Activated T-cell treated with anti-CD3 and anti-CD28 coated beads for 1 hour (primary cell): ENCODE results near the gene FOXP1.

Experiments
- DNase-seq: peaks from one replicate; pipeline ENCODE4 v3.0.0-alpha.2; 2020; ENCODE audit warnings: low read depth

The FOXP1 gene

DNA sequence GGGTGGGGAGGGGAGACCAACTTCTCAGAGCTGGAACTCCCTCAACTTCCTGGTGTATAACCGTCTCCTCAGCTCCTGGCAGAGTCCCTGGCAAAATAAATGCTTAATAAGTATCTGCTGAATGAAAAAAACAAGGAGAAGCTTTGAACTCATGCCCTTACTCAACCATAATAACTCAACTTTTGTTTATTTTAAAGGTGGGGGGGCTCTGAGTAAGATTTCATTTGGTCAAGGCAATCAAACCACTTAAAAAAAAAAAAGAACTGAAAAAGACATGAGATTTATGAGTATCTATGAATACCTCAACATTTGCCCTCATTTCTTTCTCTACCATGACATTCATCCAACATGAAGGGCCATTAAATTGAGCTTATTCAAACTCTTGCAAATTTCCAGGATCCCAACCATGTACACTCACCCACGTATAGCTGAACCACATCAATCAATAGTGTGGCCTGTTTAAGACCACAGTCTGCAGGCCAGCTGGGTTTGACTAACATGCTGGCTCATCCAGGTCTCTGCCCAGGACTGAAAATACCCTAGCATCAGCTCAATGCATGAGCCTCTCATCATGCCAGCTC lies 157.9 kb downstream of the FOXP1 start:
- DNase-seq: no peak

DNA sequence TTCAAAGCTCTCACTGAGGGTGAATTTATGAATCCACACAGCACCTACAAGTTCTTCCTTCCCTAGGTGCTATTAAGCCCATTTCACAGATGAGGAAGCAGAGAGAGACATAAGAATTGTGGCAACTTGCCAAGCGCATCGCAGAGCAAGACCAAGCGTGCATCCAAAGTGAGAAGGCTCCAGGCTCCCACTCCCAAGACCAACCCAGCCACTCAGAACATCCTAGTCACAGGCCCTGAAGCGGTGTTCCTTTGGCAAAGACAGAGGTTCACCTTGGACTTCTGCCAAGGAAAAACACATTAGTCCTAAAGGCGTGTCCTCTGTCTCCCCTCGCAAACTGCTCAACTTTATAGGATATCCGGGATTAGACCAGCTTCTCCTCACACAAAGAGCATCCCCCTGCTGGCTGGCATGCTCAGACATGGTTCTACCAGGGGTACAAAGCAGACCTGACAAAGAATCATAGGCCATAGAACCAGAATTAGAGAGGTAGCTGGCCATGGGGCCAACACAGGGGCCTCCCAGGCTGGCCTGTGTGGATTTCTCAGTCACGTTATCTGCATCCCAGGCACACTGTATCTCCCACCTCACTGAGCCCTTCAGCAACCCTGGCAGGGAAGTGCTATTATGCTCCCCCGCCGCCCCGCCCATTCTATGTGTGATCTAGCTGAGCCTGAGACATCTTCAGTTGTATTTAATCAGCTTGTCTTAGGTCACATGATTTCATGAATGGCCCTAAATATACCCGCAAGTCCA lies 160.2 kb downstream of the FOXP1 start:
- no peak for DNase-seq

DNA sequence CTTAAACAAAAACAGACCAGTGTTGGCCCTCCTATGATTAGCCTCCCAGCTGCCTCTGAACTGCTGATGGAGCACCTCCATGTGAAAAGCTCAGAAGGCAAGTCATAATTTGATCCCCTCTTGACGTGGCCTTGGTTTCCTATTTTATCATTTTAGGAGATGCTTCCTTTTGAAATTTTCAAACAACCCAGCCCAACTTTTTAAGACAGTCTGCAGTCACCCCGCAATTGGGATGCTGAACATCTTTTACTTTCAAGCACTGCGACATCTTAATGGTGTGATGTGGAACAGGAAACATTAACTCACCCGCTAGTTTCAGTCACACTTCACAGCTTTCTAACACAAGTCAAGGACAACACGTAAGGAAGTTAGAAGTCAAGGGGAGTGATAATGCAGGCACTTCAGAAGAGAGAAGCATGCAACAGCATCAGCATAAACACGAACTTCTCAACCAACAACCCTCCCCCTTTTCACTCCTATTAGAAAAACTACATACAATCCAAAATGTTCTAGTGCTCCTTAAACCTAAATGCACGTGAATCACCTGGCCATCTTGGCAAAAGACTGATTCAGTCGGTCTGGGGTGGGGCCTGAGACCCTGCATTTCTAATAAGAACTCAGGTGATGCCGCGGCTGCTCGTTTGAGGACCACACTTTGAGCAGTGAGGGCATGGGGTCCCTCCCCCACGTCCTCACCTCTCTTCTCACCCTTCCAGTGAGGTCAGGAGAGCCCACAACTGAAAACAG lies 161.5 kb downstream of the FOXP1 start:
- DNase-seq: no peak

DNA sequence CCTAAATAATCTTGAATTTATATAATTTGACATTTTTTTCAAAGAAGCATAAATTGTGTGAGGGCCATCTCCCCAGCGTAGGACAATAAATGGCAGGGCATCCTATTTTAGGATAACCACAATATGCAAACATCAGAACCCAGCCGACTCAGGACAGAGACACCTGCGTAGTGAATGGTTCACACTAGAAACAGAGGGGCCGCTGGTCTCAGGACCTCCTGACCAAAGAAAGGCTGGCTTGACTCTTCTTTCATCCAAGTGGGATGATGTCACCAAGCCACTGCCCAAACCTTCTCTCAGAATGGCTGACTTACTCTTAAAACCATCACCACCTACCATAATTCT lies 162.1 kb downstream of the FOXP1 start:
- no peak for DNase-seq

DNA sequence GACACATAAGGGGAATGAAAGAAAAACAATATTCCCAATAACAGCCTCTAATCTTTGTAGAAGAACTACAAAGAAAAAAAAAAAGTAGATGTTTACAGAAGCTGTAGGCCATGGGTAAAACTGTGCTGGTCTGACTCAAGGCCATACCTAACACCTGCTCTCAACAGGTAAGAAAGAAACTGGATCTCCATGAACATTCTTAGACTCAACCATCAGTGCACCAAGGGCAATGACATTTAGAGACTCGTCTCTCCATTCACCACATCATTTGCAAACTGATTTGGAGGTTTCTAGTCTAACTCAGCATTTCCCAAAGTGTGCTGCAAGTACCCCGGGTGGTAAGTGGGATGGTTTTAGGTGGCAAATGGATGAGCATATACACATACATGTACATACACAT lies 164.2 kb downstream of the FOXP1 start:
- DNase-seq: no peak

DNA sequence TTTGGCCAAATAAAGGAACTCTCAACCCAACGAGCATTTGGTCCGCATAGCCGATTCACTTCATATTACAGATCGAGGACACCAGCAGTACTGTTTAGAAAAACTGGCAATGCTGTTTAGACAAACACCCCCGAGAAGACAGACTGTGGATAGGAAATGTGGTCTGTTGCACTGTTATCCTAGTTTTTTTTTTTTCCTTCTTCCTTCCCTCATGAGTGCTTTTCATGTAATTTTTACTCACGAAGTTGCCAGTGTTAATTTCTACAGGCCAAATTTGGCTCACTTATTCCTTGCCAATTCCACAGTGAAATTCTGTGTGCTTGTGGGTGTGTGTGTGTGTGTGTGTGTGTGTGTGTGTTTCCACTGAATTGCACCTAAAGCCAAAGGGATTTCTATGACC lies 165.7 kb downstream of the FOXP1 start:
- no peak for DNase-seq

DNA sequence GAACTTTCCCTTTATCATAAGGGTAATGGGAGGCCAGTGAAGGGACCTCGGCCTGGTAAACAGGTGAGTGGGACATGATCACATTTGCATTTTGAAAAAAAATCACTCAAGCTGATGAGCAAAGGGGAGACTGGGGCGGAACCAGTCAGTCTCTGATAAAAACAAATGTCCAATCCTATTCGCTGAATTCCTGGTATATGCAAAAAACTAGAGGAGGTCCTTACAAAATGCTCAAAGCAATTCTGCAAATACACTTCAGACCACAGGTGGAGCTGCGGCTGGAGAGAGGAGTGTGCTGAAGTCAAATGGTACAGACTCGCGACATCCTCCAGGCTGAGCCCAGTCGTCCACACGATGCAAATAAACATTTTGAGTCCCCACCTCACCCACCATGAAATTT lies 166.7 kb downstream of the FOXP1 start:
- no peak for DNase-seq

DNA sequence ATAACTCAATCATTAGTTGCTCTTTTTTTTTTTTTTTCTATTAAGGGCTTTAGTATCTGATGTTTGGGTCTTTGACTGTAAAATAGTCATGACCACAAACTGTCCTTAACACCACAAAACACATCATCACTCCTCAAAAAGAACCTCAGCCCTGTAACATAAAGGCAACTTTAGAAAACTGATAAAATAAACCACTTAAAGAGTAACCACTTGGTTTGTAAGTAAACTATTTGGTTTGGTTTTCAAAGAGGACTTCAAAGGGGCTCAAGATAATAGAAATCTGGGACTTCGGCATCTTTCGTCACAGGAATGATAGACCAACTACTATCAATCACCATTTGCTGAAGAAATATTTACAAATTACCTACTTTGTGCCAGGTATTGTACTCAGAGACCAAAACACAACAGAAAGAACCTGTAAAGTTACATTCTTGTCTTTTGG lies 167.8 kb downstream of the FOXP1 start:
- no peak for DNase-seq

DNA sequence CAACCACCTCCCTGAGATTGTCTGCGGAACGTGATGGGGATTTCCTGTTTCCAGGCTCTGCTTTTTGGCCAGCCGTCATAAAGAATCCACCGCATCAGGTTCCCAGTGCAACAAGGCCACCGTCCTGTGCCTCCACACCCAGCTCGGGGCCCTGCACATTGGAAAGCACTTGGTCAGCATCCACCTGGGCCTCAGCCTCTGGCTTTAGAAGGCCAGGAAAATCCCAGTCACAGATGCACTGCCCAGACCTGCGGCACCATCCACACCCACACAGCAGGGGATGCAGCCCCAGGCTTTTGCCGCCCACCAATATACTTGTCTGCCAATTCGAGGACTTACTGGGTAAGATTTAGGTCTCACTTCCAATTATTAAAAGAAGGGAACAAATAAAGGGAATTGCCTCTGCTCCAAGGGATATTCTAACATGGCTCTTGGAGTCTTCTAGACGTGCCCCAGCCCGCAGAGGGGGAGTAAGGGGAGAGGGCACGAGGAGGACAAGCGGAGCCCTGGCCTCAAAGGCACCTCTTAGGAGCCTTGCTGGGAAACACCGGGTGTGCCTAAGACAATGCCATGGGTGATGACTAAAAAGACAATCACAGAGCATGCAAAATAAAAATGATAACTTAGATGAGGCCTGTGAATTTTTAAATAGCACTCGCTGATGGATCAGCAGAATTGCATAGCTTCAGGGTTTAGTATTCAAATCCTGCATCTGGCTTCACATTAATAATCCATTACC lies 169.2 kb downstream of the FOXP1 start:
- no peak for DNase-seq

DNA sequence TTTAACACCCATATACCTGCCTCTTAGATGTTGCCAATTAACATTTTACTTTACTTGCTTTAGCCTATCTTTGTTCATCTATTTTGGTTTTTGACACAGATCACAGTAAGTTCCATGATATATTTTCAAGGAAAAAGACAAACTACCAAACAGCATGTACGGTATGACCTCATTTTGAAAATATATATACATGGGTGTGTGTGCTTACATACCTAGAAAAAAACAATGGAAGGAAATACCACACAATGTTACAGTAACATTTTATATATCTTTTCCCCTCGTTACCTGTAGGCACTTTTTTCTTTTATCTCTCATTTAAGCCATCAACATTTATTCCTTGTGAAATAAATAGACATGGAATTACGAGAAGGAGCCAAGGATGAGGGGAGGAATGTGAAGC lies 170.0 kb downstream of the FOXP1 start:
- DNase-seq: no peak

DNA sequence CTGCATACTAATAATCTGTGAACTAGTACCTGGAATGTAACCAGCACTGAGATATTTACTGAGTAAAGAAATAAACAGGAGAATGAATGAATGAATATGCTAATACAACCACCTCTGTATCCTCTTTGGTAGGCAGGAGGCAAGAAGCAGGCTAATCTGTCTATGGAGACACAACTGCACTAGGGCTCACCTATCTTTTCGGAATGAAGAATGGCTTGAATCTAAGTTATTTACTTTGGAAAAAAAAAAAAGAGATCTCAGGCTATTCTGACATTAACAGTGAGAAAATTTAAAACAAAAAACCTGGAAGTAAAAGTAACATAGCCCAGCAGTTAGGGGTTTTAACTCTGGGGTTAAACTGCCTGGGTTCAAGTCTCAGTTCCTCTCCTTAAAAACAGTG lies 174.2 kb downstream of the FOXP1 start:
- DNase-seq: no peak

DNA sequence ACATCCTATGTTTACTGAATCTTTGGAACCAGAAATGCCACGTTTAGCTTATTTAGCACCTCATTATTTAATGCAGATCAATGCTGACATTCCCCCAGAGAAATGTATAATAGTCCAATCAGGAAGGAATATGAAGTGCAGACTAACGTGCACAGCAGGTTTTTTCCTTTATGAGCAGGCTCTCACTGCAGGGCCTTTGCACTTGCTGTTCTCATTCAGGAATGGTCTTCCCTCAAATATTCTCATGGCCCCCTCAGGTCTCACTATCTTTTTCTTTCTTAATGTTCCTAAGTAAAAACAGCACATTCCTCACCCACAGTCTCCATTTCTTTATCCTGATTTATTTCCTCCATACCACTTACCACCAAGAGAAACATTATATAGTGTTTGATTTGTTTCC lies 174.6 kb downstream of the FOXP1 start:
- no peak for DNase-seq

DNA sequence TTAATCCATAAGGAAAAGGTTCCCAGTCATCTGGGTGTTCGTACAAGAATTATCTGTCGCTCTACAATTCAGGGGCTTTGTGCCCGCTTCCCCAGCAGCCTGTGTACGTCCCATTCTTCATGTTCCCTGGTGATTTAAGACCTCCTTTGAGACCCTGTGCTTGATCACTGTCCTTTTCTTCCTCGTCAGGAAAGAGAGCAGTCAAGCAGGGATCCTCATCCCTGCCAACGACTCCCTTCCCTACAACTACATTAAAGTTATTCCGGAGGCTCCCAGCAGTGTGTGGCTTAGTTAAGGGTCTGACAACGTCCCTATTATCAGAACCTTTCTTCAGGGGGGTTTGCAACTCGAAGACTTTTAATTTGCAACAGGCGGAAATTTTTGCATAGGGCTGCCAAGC lies 175.7 kb downstream of the FOXP1 start:
- DNase-seq: no peak

DNA sequence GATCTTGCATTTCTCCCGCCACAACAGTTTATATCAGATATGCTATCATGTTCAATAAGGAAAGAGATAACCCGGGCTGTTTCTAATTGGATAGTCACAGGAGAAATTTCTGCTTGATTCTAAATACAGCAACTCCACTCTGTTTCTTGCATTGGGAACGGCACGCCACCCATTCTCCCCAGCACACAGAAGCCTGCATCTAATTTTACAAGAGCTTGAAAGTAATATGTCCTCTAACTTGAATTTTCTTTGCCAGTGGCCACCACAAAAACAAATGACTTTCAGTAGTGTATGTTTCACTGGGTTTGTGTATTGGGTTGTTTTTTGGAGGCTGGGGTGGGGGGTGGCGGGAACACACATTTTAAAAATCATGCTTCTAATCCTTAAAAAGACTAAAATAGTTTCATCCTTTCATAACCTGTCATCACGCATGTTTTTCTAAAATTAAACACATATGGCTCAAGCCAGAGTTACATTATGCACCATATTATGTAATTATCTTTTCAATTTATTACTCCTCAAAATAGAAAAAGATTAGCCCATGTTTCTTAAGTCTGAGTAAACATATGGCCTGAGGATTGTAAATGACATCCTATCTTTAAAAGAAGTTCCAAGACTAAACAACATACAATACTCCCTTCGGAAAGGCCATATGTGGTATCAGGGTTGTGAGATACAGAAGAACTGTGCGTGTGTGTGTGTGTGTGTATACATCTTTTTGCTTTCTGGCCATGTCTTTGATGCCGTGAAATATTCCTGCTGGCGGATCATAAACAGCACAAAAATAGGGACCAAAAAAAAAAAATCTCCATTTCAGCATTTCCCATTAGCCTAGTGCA lies 176.3 kb downstream of the FOXP1 start:
- no peak for DNase-seq

DNA sequence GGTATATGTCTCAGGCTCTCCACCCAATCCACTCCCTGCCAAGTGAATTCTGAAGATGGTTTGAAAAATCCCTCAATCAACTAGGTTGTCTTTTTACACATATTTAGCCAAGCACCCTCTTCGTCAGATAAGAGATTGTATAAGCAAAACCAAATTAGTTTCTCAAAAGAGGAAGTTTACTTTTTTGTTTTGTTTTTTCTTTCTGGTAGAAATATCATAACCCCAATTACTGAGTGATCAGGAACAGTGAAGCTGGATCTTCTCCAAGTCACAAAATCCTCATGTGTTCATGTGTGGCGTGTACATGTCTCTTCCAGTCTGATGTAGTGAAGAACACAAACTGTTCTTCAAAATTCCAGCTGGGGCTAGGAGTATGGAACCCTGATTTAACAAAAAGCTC lies 180.6 kb downstream of the FOXP1 start:
- DNase-seq: no peak

DNA sequence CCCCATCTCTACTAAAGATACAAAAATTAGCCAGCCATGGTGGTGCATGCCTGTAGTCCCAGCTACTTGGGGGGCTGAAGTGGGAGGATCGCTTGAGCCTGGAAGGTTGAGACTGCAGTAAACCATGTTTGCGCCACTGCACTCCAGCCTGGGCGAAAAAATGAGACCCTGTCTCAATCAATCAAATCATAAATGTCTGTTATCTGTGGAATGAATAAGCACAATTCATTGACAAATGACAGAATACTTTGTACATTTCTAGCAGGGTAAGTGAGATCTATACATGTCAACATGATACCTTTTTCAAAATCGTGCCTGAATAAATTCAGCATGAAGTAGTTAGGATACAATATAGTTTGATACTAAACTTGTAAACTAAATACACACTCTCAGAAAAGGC lies 181.2 kb downstream of the FOXP1 start:
- no peak for DNase-seq

DNA sequence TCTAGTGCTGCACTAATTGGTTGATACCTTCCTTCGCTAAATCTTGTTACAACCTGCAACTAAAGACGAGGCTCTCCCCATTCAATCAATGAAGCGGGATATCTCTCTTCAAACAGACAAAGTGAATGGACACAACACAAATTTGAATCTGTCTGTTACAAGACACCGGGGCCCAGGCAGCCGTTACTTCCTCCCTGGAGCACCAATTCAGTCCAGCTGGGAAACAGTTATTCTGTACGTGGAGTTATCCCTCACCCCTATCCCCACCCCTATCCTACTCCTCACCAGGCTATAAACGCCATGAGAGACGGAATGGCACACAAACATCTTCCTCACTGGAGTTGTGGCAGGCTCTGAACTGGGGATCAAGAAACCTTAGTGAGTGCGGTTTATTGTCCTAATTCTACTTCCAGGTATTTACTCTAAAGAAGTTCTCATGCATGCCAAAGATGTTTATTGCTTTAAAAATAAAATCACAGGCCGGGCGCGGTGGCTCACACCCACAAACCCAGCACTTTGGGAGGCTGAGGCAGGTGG lies 181.8 kb downstream of the FOXP1 start:
- no peak for DNase-seq

DNA sequence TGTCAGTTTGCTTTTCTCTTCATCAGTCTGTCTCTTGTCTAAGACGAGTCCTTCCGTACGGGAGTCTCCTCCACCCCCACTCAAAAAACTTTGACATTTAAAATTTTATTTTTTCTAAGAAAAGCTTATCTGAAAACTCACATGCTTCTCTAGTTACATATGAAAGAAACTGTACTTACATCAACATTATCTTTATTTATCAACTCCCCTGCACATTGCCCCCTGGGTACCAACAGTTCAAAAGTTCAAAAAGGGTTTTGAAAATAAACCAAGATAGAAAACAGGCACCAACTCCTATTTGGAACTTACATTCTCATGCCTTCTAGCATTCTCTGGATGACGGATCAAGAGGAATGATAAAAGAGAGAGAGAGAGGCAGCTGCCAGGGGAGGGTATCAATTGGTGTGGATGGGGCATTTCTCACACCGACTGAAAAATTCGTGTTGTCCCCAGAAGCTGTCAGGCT lies 182.5 kb downstream of the FOXP1 start:
- no peak for DNase-seq

DNA sequence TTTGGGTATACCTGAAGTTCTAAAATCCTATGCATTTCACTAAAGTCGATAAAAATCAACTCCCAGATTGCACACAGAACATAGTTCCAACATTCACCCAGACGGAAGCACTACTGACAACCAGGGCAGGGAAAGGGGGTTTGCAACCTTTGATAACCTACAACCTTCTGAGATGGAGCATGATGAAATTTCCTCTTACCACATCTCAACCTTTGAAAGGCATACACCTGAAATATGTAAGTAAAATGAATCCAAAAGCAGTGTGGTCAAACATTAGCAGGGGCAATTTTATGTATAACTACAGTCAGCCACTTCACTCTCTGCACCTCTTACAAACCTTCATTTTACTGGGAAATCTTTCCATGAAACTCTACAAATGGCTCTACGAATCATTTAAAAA lies 184.1 kb downstream of the FOXP1 start:
- DNase-seq: no peak

DNA sequence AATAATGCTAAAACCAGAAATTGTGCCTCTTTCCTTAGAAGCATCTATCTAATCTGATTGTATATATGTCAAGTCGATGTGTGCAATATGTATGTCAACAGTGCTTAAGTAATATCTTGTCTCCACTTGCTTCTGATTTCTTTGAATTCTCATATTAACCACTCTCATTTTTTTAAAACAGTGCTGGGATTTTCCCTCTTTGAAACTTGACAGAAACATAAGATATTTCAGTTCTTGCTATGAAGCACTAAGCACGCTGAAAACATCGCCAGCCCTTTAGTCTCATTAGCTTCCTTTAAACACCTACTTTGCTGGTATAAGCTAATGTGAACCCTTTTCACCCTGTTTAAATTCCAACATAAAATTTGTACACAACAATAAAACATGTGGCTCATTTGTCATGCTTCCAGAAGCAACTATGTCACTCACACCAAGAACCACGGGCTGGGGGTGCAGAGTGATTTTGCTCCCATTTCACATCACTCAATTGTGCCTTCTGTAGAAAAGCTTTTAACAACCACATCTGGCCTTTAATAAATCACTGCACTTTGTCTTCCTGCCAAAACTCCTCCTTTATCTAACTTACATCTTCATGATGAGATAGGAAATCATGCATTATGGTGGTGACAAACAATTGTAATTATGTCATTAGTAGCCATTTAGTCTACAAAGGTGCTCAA lies 185.2 kb downstream of the FOXP1 start:
- no peak for DNase-seq

DNA sequence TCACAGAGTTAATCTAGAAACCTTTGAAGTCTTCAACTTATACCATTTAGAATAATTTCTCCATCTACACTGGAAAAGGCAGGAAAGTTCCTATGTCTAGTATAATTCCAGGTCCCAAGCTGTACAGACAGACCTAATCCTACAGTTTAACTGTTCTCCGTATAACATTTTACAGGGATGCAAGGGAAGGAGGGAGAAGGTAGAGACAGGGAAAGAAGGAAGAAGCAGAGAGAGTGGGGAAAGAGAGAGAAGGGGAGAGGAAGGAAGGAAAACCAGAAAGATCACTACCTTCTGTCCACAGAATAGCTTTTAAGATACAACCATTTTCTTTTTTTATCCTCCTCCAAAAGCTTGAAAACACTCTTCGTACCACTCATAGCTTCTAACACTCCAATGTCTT lies 185.8 kb downstream of the FOXP1 start:
- DNase-seq: no peak
